ENCODE results near the gene EPOP. TPM values are rescaled to one million over a fixed set of nuclear protein-coding genes. Genes with fewer than 3 reads are reported as not detected.
A peak's percentile ranks its signal among the peaks of the same experiment; 100 is the strongest.

The EPOP gene
- total and polyA plus RNA-seq, 2 of the 13 experiments (the other 11 are each of a cell fraction or from before 2014, with no cell fraction given) = 14.7 to 37.8 TPM

- no peak for TF ChIP-seq PHF20 (CRISPR knock-in tag; IDR thresholded peaks at IDR 0.05)
- TF ChIP-seq ZSCAN12 (CRISPR knock-in tag; IDR thresholded peaks at IDR 0.05) = no peak
- no peak for TF ChIP-seq ZZZ3 (CRISPR knock-in tag; IDR thresholded peaks at IDR 0.05; ENCODE audit: borderline replicate concordance)
- no peak for TF ChIP-seq ZMAT3 (CRISPR knock-in tag; conservative IDR thresholded peaks at IDR 0.05)
- TF ChIP-seq NFE2L1 (CRISPR knock-in tag; IDR thresholded peaks at IDR 0.05; ENCODE audit: borderline replicate concordance) = no peak
- TF ChIP-seq ZNF264 (CRISPR knock-in tag; IDR thresholded peaks at IDR 0.05) = peak; percentile 60; the same call in 1 of the 2 replicates
- TF ChIP-seq TP53 (CRISPR knock-in tag; conservative IDR thresholded peaks at IDR 0.05) = no peak; the same call in 1 of the 2 replicates
- peak; percentile 78; the same call in 1 of the 2 replicates for TF ChIP-seq ZFYVE20 (CRISPR knock-in tag; IDR thresholded peaks at IDR 0.05; ENCODE audit: borderline replicate concordance, low read depth)
- TF ChIP-seq TRAFD1 (CRISPR knock-in tag; IDR thresholded peaks at IDR 0.05; ENCODE audit: borderline replicate concordance) = no peak
- TF ChIP-seq ZNF737 (CRISPR knock-in tag; IDR thresholded peaks at IDR 0.05; ENCODE audit: borderline replicate concordance) = no peak
- TF ChIP-seq IRF2 (CRISPR knock-in tag; IDR thresholded peaks at IDR 0.05) = peak; percentile 87
- peak; percentile 28; the same call in 1 of the 2 replicates for TF ChIP-seq PRDM4 (CRISPR knock-in tag; IDR thresholded peaks at IDR 0.05; ENCODE audit: borderline replicate concordance)
- peak; percentile 96; the same call in 1 of the 2 replicates for TF ChIP-seq ZNF83 (CRISPR knock-in tag; IDR thresholded peaks at IDR 0.05; ENCODE audit: borderline replicate concordance)
- TF ChIP-seq ZNF33B (CRISPR knock-in tag; IDR thresholded peaks at IDR 0.05) = 0 out of 2 replicates have a peak, but pooled peaks have one; percentile 53
- TF ChIP-seq SMC3 (IDR thresholded peaks at IDR 0.05; ENCODE audit: low read length) = no peak
- no peak for TF ChIP-seq CCAR2 (optimal IDR thresholded peaks at IDR 0.05; ENCODE audit: low read depth, low read length)
- no peak for TF ChIP-seq PLSCR1 (CRISPR knock-in tag; IDR thresholded peaks at IDR 0.05; ENCODE audit: borderline replicate concordance)
- no peak for TF ChIP-seq FOXA1 (IDR thresholded peaks at IDR 0.05)
- TF ChIP-seq FOXA1 (CRISPR knock-in tag; IDR thresholded peaks at IDR 0.05) = peak; percentile 54; the same call in 1 of the 2 replicates
- TF ChIP-seq ARID2 (CRISPR knock-in tag; IDR thresholded peaks at IDR 0.05; ENCODE audit: borderline replicate concordance) = peak; percentile 94
- peak; percentile 90; the same call in 1 of the 2 replicates for TF ChIP-seq ZNF160 (CRISPR knock-in tag; IDR thresholded peaks at IDR 0.05)
- TF ChIP-seq ATF3 (CRISPR knock-in tag; IDR thresholded peaks at IDR 0.05) = peak; percentile 74
- peak; percentile 56; the same call in 1 of the 2 replicates for TF ChIP-seq NAIF1 (CRISPR knock-in tag; IDR thresholded peaks at IDR 0.05; ENCODE audit: borderline replicate concordance)
- TF ChIP-seq ZNF138 (CRISPR knock-in tag; IDR thresholded peaks at IDR 0.05; ENCODE audit: low read depth) = peak; percentile 90; the same call in 1 of the 2 replicates
These were observed at the start of gene EPOP (continued) for GRCh38 chr17:38674749-38675615.
